GM21515 (cell line): ENCODE data around the gene TMEM89.

Experiments used
- ATAC-seq: cut with Tn5 transposase; IDR thresholded peaks from one replicate; pipeline ENCODE4 v1.9.1; 2021; ENCODE audit not compliant: unreplicated experiment

The TMEM89 gene

GRCh38 chr3:48644898-48645760 is 23.6 kb upstream of the TMEM89 start:
- no peak for ATAC-seq

GRCh38 chr3:48642605-48643004 is 21.0 kb upstream of the TMEM89 start:
- no peak for ATAC-seq

DNA sequence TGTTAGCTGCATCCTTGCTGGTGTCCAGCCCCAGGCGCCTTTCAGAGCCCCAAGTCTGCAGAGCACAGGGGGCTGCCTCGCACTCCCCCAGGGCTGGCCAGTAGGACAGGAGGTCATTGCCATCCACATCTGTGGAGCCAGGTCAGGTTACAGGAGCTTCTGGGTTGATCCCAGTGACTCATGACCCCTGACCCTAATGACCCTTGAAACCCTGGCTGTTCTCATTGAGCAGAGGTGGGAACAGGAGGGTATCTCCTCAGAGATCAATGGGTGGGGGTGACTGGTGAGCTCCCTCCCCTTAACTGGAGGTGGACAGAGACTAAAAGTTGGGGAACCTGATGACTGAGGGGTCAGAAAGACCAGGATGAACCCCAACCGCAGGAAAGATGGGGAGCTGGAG is 19.8 kb upstream of the TMEM89 start:
- no peak for ATAC-seq

GRCh38 chr3:48639944-48640606 is 18.5 kb upstream of the TMEM89 start:
- no peak for ATAC-seq

- no peak for ATAC-seq
Measured at GRCh38 chr3:48637305-48637704, 15.7 kb upstream of the TMEM89 start.

DNA sequence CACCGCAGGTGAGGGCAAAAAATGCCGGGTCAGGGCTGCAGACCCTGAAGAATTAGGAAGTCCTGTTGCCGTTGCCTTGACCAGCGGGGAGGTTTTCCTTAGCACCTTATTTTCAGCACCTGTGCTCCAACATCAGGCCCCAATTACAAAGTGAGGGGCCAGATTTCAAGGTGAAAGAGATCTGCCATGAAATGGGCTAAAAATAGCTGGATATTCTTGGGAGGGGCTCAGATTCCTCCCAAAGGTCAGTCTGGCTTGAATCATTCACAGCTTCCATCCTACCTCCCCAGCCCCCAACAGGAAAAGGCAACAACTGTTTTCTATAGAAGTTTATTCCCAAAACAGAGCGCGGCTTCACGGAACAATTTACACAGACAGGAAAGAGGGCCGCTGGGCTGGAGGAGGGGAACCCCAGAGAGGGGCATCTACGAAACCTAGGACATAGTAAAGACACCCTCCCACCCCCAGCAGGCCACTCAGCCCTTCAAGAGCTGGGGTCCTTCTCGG is 14.6 kb upstream of the TMEM89 start:
- ATAC-seq: no peak

GRCh38 chr3:48635222-48636021 is 13.9 kb upstream of the TMEM89 start, which contains the start of gene SLC26A6:
Gene SLC26A6 (minus strand): TSS chr3:48635461. CDS start chr3:48635393, 68 bp downstream.
- ATAC-seq: peak; percentile 92

- ATAC-seq: peak; percentile 11
Measured at GRCh38 chr3:48634661-48635221, 13.2 kb upstream of the TMEM89 start.

DNA sequence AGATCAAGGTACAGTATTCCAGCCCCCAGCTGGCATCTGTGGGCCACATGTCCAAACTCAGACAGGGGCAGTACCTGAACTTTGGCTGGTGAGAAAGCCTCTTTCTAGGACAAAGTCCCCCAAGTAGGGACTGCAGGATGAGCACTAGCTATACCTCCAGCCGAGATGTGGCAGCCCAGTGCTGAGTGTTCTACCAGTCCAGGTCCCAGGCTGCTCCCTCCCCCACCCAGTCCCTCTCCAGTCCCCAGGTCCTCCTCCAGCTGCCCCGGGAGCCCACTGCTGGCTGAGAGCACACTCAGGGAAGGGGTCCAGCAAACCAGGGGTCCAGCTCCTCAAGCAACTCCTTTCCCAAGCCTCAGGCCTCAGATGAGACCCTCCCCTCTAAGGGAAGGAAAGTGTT is 12.2 kb upstream of the TMEM89 start:
- no peak for ATAC-seq

GRCh38 chr3:48633256-48633655 is 11.7 kb upstream of the TMEM89 start:
- ATAC-seq: no peak

DNA sequence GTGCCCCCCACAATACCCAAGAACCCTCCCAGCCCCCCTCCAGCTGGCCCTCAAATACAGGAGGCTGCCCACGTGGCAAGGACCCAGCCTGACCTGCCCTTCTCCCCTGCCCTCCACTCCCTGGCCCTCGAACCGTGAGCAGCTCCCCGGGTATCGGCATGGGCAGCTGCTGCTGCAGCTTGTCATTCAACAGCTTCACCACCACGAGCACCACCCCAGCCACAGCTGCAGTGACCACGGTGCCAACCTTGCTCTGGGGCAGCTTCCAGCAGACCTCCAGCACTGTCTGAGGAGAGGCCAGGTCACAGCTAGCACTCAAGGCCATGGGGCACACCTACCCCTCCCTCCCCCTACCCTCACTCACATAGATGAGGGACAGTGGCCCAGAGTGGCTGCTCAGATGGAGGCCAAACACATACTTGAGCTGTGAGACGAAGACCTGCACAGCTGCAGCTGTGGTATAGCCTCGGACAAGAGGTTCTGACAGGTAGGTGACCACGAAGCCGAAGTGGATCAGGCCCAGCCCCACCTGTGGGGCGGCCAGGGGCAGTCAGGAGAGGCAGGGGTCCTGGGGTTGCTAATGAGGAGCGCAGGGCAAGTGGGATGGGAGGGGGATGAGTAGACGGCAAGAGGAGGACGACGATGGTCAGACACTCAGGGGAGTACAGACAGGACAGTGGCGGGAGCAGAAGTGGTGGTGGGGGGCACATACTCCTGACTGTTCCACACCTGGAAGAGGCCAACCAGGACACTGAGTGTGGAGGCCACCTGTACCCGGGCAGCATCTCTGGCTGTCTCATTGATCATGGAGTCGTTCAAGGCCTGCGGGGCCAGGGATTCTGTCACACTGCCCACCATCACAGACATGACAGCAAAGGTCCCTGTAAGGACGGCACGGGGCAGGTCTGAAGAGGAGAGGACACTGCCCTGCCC is 10.2 kb upstream of the TMEM89 start:
- no peak for ATAC-seq

DNA sequence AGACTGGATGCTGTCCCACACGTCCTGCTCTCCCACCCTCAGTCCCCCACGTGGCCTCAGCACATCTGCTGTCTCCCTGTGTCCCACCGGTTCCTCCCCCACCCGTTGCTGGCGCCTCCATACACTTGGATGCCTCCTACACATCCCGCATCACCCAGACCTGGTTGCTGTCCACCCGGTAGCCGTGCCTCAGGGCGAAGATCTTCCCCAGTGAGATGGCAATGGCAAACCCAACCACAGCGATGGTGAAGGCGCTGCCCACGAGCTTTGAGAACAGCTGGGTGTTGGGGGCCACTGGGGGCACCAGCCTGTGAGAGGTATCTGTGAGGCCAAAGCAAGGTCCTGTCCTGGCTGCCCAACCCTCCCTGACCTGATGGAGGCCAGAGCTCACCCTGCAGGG is 9.3 kb upstream of the TMEM89 start:
- no peak for ATAC-seq

DNA sequence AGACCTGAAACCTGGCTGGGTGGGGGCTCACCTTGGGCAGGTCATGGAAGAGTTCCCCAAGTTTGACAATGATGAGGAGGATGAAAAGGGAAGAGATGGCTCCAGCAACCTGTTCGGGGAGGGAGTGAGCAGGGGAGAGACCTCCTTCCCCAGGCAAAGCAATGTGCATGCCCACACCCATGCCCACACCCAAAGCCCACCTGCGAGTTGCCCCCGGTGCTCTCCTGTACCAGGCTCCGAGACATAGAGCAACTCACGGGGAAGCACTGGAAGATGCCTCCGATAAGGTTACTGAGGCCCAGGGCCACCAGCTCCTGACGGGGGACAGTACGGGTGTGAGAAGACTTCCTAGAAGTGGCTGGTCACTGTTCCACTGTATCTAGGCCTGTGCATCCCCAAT is 8.8 kb upstream of the TMEM89 start:
- ATAC-seq: no peak

DNA sequence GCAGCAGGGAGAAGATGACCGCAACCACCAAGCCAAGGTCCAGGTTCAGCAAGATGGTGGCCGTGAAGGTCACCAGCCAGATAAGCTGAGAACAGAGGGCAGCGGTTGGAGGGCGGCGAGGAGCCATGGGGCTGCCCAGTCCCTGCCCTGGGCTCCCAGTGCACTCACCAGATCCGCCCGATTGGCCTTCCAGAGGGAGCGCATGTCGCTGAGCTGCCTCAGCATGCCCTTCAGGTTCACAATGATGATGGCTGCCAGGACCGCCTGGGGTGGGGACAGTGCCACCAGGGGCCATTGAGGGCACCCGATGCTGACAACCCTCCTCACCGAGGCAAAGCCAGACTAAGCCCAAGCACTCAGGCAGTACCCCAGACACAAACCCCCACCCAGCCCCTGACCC is 8.3 kb upstream of the TMEM89 start:
- ATAC-seq: no peak

DNA sequence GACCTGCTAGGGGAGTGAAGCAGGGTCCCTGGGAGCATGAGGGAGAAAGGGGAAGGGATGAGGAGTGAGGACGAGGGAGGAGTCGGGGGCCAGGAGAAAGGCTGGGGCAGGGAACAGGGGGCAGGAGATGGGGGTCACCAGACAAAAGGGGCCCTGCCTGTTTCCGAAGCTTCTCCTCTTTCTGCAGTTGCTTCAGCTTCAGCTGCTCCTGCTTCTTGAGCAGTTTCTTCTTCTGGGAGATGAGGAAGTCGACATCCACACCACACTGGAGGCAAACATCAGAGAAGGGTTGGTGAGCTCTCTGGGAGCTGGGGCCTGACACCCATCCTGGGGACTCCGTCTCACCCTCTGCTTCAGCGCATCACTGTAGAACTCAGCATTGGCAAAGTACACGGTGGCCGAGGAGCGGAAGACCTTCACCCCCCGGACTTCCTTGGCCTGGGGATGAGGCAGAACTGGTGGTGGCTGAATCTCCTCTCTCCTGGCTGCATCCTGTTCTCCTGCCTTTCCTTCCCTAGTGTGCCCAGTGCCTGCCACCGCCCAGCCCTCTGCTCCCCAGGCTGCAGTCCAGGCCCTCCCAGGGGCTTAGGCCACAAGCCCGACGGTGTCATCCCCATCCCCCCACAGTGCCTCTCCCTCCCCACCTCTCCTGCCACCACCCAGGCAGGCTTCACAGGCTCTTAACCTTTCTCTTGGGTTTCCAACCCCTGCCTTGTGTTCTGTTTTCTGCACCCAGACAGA is 6.9 kb upstream of the TMEM89 start:
- ATAC-seq: no peak

DNA sequence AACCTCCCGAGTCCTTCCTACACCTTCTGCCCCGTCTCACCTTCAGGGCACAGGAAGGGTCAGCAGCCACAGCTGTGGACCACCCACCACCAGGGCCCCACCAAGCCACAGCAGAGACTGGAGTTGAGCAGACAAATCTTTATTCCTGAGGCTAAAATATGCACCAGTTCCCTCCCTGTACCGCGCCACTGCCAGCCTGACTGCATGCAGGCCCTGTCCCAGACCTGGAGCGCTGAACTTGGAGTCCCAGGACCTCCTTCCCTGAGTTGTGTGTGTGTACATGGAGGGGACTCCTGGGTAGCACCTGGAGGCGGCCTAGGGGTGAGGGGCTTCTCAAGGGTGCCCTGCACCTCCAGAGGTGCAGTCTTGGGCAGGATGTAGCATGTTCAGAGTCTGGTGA is 4.0 kb upstream of the TMEM89 start:
- ATAC-seq: no peak

DNA sequence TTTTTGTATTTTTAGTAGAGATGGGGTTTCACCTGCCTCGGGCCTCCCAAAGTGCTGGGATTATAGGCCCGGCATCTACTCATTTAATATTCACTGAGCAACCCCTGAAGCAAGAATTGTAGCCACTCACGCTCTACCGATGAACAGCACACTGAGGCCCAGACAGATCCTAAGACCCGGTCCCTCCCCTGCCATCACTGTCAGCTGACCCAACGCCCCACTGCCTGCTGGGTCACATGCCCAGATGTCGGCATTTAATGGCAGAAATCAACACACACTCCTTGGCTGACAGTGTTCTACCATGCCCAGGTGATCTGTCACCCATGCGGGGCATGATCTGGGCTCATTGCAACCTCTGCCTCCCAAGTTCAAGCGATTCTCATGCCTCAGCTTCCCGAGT is 3.2 kb upstream of the TMEM89 start:
- ATAC-seq: no peak

GRCh38 chr3:48623851-48624547 is 2.4 kb upstream of the TMEM89 start:
- ATAC-seq: no peak
